ENCODE data around the gene TCF4.
A peak's percentile ranks its signal among the peaks of the same experiment; 100 is the strongest.

GRCh38 chr18:55405893-55406406 is 182.0 kb downstream of the TCF4 start:
- peak in 1 of 2 donors; percentile 20 for TF ChIP-seq CTCF (IDR thresholded peaks at IDR 0.05; ENCODE audit: extremely low read depth in 1 of 2, insufficient read depth in 1 of 2, low read depth in 1 of 2, low read length in 2 of 2)
- TF ChIP-seq MAX (IDR thresholded peaks at IDR 0.05; ENCODE audit: insufficient read depth, insufficient read length) = no peak
- TF ChIP-seq POLR2A (IDR thresholded peaks at IDR 0.05; ENCODE audit: low read depth, low read length) = no peak
- no peak for TF ChIP-seq MYC (IDR thresholded peaks at IDR 0.05; ENCODE audit: low read depth, low read length)
- TF ChIP-seq POLR2AphosphoS5 (IDR thresholded peaks at IDR 0.05; ENCODE audit: insufficient read depth, low read depth, low read length) = peak; percentile 33
- TF ChIP-seq EZH2 (IDR thresholded peaks at IDR 0.05; ENCODE audit: borderline replicate concordance, low read depth, low read length, severe bottlenecking) = no peak
- TF ChIP-seq GATA2 (IDR thresholded peaks at IDR 0.05; ENCODE audit: insufficient read depth, insufficient read length, low read depth, low read length) = no peak
- peak; percentile 84 for TF ChIP-seq JUN (IDR thresholded peaks at IDR 0.05; ENCODE audit: borderline replicate concordance, insufficient read depth, insufficient read length, low read depth)
- peak; percentile 85 for TF ChIP-seq FOS (IDR thresholded peaks at IDR 0.05; ENCODE audit: borderline replicate concordance, insufficient read depth, low read length)
